GM23338 (cell line): ENCODE measurements around the gene PPCDC. TPM values are rescaled to one million over a fixed set of nuclear protein-coding genes. Genes with fewer than 3 reads are reported as not detected.

Source experiments
- ATAC-seq: fragments of 200-7000 bp; cut with Tn5 transposase; 3 replicates; pipeline ENCODE4 v1.9.1; 2020
- DNase-seq: peaks from one replicate; pipeline ENCODE4 v3.0.0-alpha.2; 2015; ENCODE audit warnings: low spot score
- H2AFZ ChIP-seq: fragments of 200-600 bp; sonication (generic); 2 replicates; pipeline ENCODE4 v1.8.0; 2016; ENCODE audit warnings: antibody characterized with exemption, mild to moderate bottlenecking, moderate library complexity
- H3F3A ChIP-seq: fragments of 200-600 bp; sonication (generic); replicated peaks from 2 replicates; pipeline ENCODE4 v1.8.0; 2017; ENCODE audit warnings: antibody characterized with exemption, mixed run types, low read depth
- H3K27ac ChIP-seq: fragments of 200-600 bp; sonication (generic); 2 replicates; pipeline ENCODE4 v1.6.1; 2016; ENCODE audit warnings: low read depth
- H3K27me3 ChIP-seq: fragments of 200-600 bp; sonication (generic); 2 replicates; pipeline ENCODE4 v1.8.0; 2016; ENCODE audit warnings: mild to moderate bottlenecking, mixed run types, moderate library complexity; ENCODE audit not compliant: insufficient read depth
- H3K36me3 ChIP-seq: fragments of 200-600 bp; sonication (generic); 2 replicates; pipeline ENCODE4 v1.8.0; 2016; ENCODE audit warnings: mild to moderate bottlenecking; ENCODE audit not compliant: insufficient read depth
- H3K4me1 ChIP-seq: fragments of 200-600 bp; sonication (generic); 2 replicates; pipeline ENCODE4 v1.8.0; 2016; ENCODE audit warnings: mild to moderate bottlenecking, moderate library complexity; ENCODE audit not compliant: insufficient read depth
- H3K4me2 ChIP-seq: fragments of 200-600 bp; sonication (generic); 2 replicates; pipeline ENCODE4 v1.7.1; 2017; ENCODE audit warnings: mixed run types
- H3K4me3 ChIP-seq: fragments of 200-600 bp; sonication (generic); 2 replicates; pipeline ENCODE4 v1.6.1; 2016; ENCODE audit warnings: mixed run types
- H3K79me2 ChIP-seq: fragments of 200-600 bp; sonication (generic); replicated peaks from 2 replicates; pipeline ENCODE4 v1.8.0; 2017; ENCODE audit warnings: mild to moderate bottlenecking; ENCODE audit not compliant: insufficient read depth
- H3K9me2 ChIP-seq: fragments of 200-600 bp; sonication (generic); 2 replicates; pipeline ENCODE4 v1.8.0; 2017; ENCODE audit not compliant: insufficient read depth
- H4K20me1 ChIP-seq: fragments of 200-600 bp; sonication (generic); replicated peaks from 2 replicates; pipeline ENCODE4 v1.8.0; 2017; ENCODE audit warnings: mild to moderate bottlenecking; ENCODE audit not compliant: insufficient read depth
- H3K27ac Mint-ChIP-seq: 2 replicates; pipeline ENCODE4 v1.8.0; 2020; ENCODE audit warnings: inconsistent platforms, mild to moderate bottlenecking, moderate library complexity, mixed read lengths
- H3K27me3 Mint-ChIP-seq: 3 replicates; pipeline ENCODE4 v1.8.0; 2022; ENCODE audit warnings: low read depth, mild to moderate bottlenecking, moderate library complexity, mixed read lengths, inconsistent platforms; ENCODE audit not compliant: insufficient read depth, poor library complexity
- H3K36me3 Mint-ChIP-seq: 3 replicates; pipeline ENCODE4 v1.8.0; 2021; ENCODE audit warnings: low read depth, mild to moderate bottlenecking, inconsistent platforms, moderate library complexity, mixed read lengths
- H3K4me1 Mint-ChIP-seq: 3 replicates; pipeline ENCODE4 v1.8.0; 2020; ENCODE audit warnings: mild to moderate bottlenecking, inconsistent platforms, mixed read lengths
- H3K4me3 Mint-ChIP-seq: 3 replicates; pipeline ENCODE4 v1.8.0; 2021; ENCODE audit warnings: moderate library complexity, mild to moderate bottlenecking, inconsistent platforms, mixed read lengths
- H3K9me3 Mint-ChIP-seq: 3 replicates; pipeline ENCODE4 v1.8.0; 2020; ENCODE audit warnings: moderate library complexity, mild to moderate bottlenecking, inconsistent platforms, mixed read lengths
- CREB1 ChIP-seq: fragments of 250-450 bp; sonication (Bioruptor Pico); IDR thresholded peaks from 2 replicates; pipeline ENCODE4 v1.5.0; 2020; ENCODE audit warnings: low read depth, mild to moderate bottlenecking, moderate library complexity
- CTCF ChIP-seq, 2 experiments: fragments of 200-600 bp in 1 of 2; sonication (generic) in 1 of 2; conservative IDR thresholded peaks; 2 replicates each; pipeline versions ENCODE4 v1.5.1 to v1.6.1; 2016 to 2017; ENCODE audit warnings: antibody characterized with exemption in 2 of 2, low read depth in 2 of 2, mild to moderate bottlenecking in 2 of 2, moderate library complexity in 1 of 2
- ETS1 ChIP-seq: IDR thresholded peaks from 2 replicates; pipeline ENCODE4 v1.6.1; 2016; ENCODE audit warnings: antibody characterized with exemption
- EZH2phosphoT487 ChIP-seq: fragments of 200-600 bp; sonication (generic); IDR thresholded peaks from one replicate; pipeline ENCODE4 v1.8.1; 2018; ENCODE audit warnings: antibody characterized with exemption; ENCODE audit not compliant: unreplicated experiment
- JUNB ChIP-seq: IDR thresholded peaks from one replicate; pipeline ENCODE4 v1.6.1; 2016; ENCODE audit warnings: antibody characterized with exemption; ENCODE audit not compliant: unreplicated experiment
- NANOG ChIP-seq: IDR thresholded peaks from 2 replicates; pipeline ENCODE4 v1.6.1; 2016; ENCODE audit warnings: antibody characterized with exemption, borderline replicate concordance
- REST ChIP-seq: IDR thresholded peaks from one replicate; pipeline ENCODE4 v1.6.1; 2018; ENCODE audit warnings: antibody characterized with exemption; ENCODE audit not compliant: unreplicated experiment
- STAT1 ChIP-seq: IDR thresholded peaks from one replicate; pipeline ENCODE4 v1.6.1; 2016; ENCODE audit warnings: antibody characterized with exemption; ENCODE audit not compliant: unreplicated experiment
- ZNF114 ChIP-seq: fragments of 250-450 bp; sonication (Bioruptor Pico); IDR thresholded peaks from 2 replicates; pipeline ENCODE4 v1.5.0; 2020; ENCODE audit warnings: mild to moderate bottlenecking, moderate library complexity
- ZNF331 ChIP-seq: fragments of 250-450 bp; sonication (Bioruptor Pico); IDR thresholded peaks from 2 replicates; pipeline ENCODE4 v1.5.0; 2020; ENCODE audit warnings: low read depth, mild to moderate bottlenecking, moderate library complexity
- ZNF462 ChIP-seq: fragments of 250-450 bp; sonication (Bioruptor Pico); IDR thresholded peaks from 2 replicates; pipeline ENCODE4 v1.5.0; 2020; ENCODE audit warnings: mild to moderate bottlenecking, moderate library complexity
- polyA plus RNA-seq: library from polyadenylated mRNA; unstranded; fragments of >200 nt; fragmentation: Nextera tagmentation; extraction: Ambion mirVana; gene quantifications from 2 replicates; pipeline ENCODE4 v1.2.1, GENCODE V29; 2016
- total RNA-seq: library from RNA; depleted of rRNA; stranded (reverse); fragments of >200 nt; shearing (Covaris generic); gene quantifications from 2 replicates; pipeline ENCODE4 v1.2.3, GENCODE V29; 2014

The PPCDC gene
- total and polyA plus RNA-seq, 2 experiments from 2014 or later: 17.8 to 40.2 TPM

- TF ChIP-seq ETS1: no peak
- no peak for TF ChIP-seq CTCF (conservative IDR thresholded peaks at IDR 0.05; ENCODE audit: low read depth in 2 of 2)
- TF ChIP-seq REST: no peak
- no peak for TF ChIP-seq NANOG
- no peak for TF ChIP-seq ZNF114
These were observed 26.9 kb downstream of the PPCDC start (continued) for GRCh38 chr15:75050283-75050682.

GRCh38 chr15:75051191-75051608 lies 27.8 kb downstream of the PPCDC start:
- Histone ChIP-seq H3K36me3 (no peaks in the 10 kb centered on the region), H3K4me1 (peaks cover 7% of the 10 kb centered on the region), H3K4me2 (no peak overlapping the region), H3K79me2 (no peaks in the 10 kb centered on the region), H3K27me3 (no peaks in the 10 kb centered on the region), H2AFZ (no peak overlapping the region), H3K4me3 (no peak overlapping the region), H3F3A (no peaks in the 10 kb centered on the region), H3K27ac (no peak overlapping the region), H3K9me2 (no peaks in the 10 kb centered on the region), H4K20me1 (no peaks in the 10 kb centered on the region; the same call in 1 of the 2 replicates)
- TF ChIP-seq ETS1 (no peak), JUNB (no peak), ZNF462 (CRISPR knock-in tag) (no peak), CREB1 (CRISPR knock-in tag) (no peak), ZNF114 (no peak), ZNF331 (CRISPR knock-in tag) (no peak), NANOG (no peak), EZH2phosphoT487 (no peak), STAT1 (no peak)
- DNase-seq (no peak), ATAC-seq (no peak)
- peaks cover 18% of the 10 kb centered on the region for H3K4me1 Mint-ChIP-seq
- H3K27ac Mint-ChIP-seq: no peak overlapping the region
- H3K4me3 Mint-ChIP-seq: no peak overlapping the region
- H3K36me3 Mint-ChIP-seq: no peaks in the 10 kb centered on the region
- H3K27me3 Mint-ChIP-seq: peaks cover 9% of the 10 kb centered on the region
- no peaks in the 10 kb centered on the region for H3K9me3 Mint-ChIP-seq
